Rectal smooth muscle tissue (tissue), 1 donor: Measurements from ENCODE around the gene AKT1S1.
A peak's percentile ranks its signal among the peaks of the same experiment; 100 is the strongest.

Experiments
- H3K27ac ChIP-seq: one replicate; pipeline ENCODE4 v1.7.0; 2013; ENCODE audit warnings: low read depth, low read length, inconsistent platforms
- H3K27me3 ChIP-seq: one replicate; pipeline ENCODE4 v1.7.0; 2013; ENCODE audit warnings: low read length; ENCODE audit not compliant: control insufficient read depth, insufficient read depth
- H3K36me3 ChIP-seq: one replicate; pipeline ENCODE4 v1.7.0; 2013; ENCODE audit warnings: low read length; ENCODE audit not compliant: control insufficient read depth, insufficient read depth
- H3K4me1 ChIP-seq: one replicate; pipeline ENCODE4 v1.7.0; 2013; ENCODE audit warnings: low read length; ENCODE audit not compliant: control insufficient read depth, insufficient read depth
- H3K4me3 ChIP-seq: one replicate; pipeline ENCODE4 v1.7.0; 2013; ENCODE audit warnings: low read length
- H3K9ac ChIP-seq: one replicate; pipeline ENCODE4 v1.7.0; 2013; ENCODE audit warnings: low read length

The AKT1S1 gene

GRCh38 chr19:49857838-49858087 is 19.4 kb downstream of the AKT1S1 start:
- no peak overlapping the region for H3K27ac ChIP-seq
- H3K36me3 ChIP-seq: peaks cover 26% of the 10 kb centered on the region
- no peak overlapping the region for H3K4me3 ChIP-seq
- no peak overlapping the region for H3K9ac ChIP-seq
- H3K4me1 ChIP-seq: peaks cover 3% of the 10 kb centered on the region
- no peaks in the 10 kb centered on the region for H3K27me3 ChIP-seq

- H3K27me3 ChIP-seq: no peaks in the 10 kb centered on the region
- H3K4me1 ChIP-seq: peaks cover 8% of the 10 kb centered on the region
- no peak overlapping the region for H3K9ac ChIP-seq
- H3K4me3 ChIP-seq: no peak overlapping the region
- peaks cover 26% of the 10 kb centered on the region for H3K36me3 ChIP-seq
- H3K27ac ChIP-seq: no peak overlapping the region
Measured at GRCh38 chr19:49857061-49857837, 19.9 kb downstream of the AKT1S1 start.

- H3K9ac ChIP-seq: no peak overlapping the region
- H3K4me3 ChIP-seq: no peak overlapping the region
- H3K27ac ChIP-seq: no peak overlapping the region
- H3K36me3 ChIP-seq: peaks cover 26% of the 10 kb centered on the region
- no peaks in the 10 kb centered on the region for H3K27me3 ChIP-seq
- peaks cover 12% of the 10 kb centered on the region for H3K4me1 ChIP-seq
Measured at GRCh38 chr19:49856574-49857021, 20.6 kb downstream of the AKT1S1 start.

GRCh38 chr19:49855676-49856573 is 21.2 kb downstream of the AKT1S1 start:
- H3K27ac ChIP-seq: no peak overlapping the region
- no peak overlapping the region for H3K4me3 ChIP-seq
- no peaks in the 10 kb centered on the region for H3K27me3 ChIP-seq
- H3K4me1 ChIP-seq: peaks cover 12% of the 10 kb centered on the region
- H3K36me3 ChIP-seq: peaks cover 26% of the 10 kb centered on the region
- H3K9ac ChIP-seq: no peak overlapping the region

- Histone ChIP-seq H3K27me3 (no peaks in the 10 kb centered on the region), H3K4me1 (peaks cover 13% of the 10 kb centered on the region), H3K4me3 (no peak overlapping the region), H3K27ac (no peak overlapping the region), H3K9ac (no peak overlapping the region), H3K36me3 (peaks cover 23% of the 10 kb centered on the region)
Measured at GRCh38 chr19:49855277-49855675, 21.9 kb downstream of the AKT1S1 start.

- peaks cover 22% of the 10 kb centered on the region for H3K36me3 ChIP-seq
- H3K27ac ChIP-seq: no peak overlapping the region
- no peak overlapping the region for H3K4me3 ChIP-seq
- H3K4me1 ChIP-seq: peaks cover 19% of the 10 kb centered on the region
- H3K27me3 ChIP-seq: no peaks in the 10 kb centered on the region
- H3K9ac ChIP-seq: no peak overlapping the region
Measured at GRCh38 chr19:49854378-49855263, 22.5 kb downstream of the AKT1S1 start.

- Histone ChIP-seq H3K4me3 (no peak overlapping the region), H3K4me1 (peaks cover 19% of the 10 kb centered on the region), H3K27me3 (no peaks in the 10 kb centered on the region), H3K36me3 (peaks cover 20% of the 10 kb centered on the region), H3K27ac (no peak overlapping the region), H3K9ac (no peak overlapping the region)
Measured at GRCh38 chr19:49853852-49854377, 23.2 kb downstream of the AKT1S1 start.

GRCh38 chr19:49852631-49853126 is 24.5 kb downstream of the AKT1S1 start:
- peak overlapping the region; percentile 14 for H3K27ac ChIP-seq
- H3K4me3 ChIP-seq: peak overlapping the region; percentile 78
- H3K27me3 ChIP-seq: no peaks in the 10 kb centered on the region
- peaks cover 19% of the 10 kb centered on the region for H3K4me1 ChIP-seq
- peaks cover 9% of the 10 kb centered on the region for H3K36me3 ChIP-seq
- no peak overlapping the region for H3K9ac ChIP-seq

- Histone ChIP-seq H3K27me3 (no peaks in the 10 kb centered on the region), H3K9ac (no peak overlapping the region), H3K36me3 (peaks cover 2% of the 10 kb centered on the region), H3K4me1 (peaks cover 19% of the 10 kb centered on the region), H3K4me3 (peak overlapping the region; percentile 96), H3K27ac (peak overlapping the region; percentile 100)
Measured at GRCh38 chr19:49851456-49852259, 25.5 kb downstream of the AKT1S1 start.

GRCh38 chr19:49850487-49851342 is 26.4 kb downstream of the AKT1S1 start, which contains the start of gene PTOV1:
Gene PTOV1, plus strand, starts transcription at chr19:49851159.
- H3K4me3 ChIP-seq: peak within 1 kb of the TSS; percentile 96
- H3K36me3 ChIP-seq: no peaks in the 10 kb centered on the region

GRCh38 chr19:49850221-49850486 is 27.0 kb downstream of the AKT1S1 start:
- H3K27ac ChIP-seq: peak overlapping the region; percentile 100
- H3K4me3 ChIP-seq: peak overlapping the region; percentile 96
- H3K27me3 ChIP-seq: no peaks in the 10 kb centered on the region
- no peaks in the 10 kb centered on the region for H3K36me3 ChIP-seq
- peaks cover 19% of the 10 kb centered on the region for H3K4me1 ChIP-seq
- H3K9ac ChIP-seq: peak overlapping the region; percentile 32

More at GRCh38 chr19:49850487-49851342, 26.4 kb downstream of the AKT1S1 start, which contains the start of gene PTOV1:
- peak within 1 kb of the TSS; percentile 98 for H3K9ac ChIP-seq
- H3K27me3 ChIP-seq: no peaks in the 10 kb centered on the region
- peak within 1 kb of the TSS; percentile 100 for H3K27ac ChIP-seq
- peaks cover 19% of the 10 kb centered on the region for H3K4me1 ChIP-seq
